Adipose tissue (tissue), 3 donors: Measurements from ENCODE around the gene MAPK8. TPM values are rescaled to one million over a fixed set of nuclear protein-coding genes. Genes with fewer than 3 reads are reported as not detected.
"Not testable (repeated sequence)": the region's sequence is repeated elsewhere in the genome, so short reads cannot be mapped to it uniquely, and the experiment has no call there.

Experiments used
- H3K27ac ChIP-seq: one replicate; pipeline ENCODE4 v1.5.1; 2013; ENCODE audit warnings: low read depth, low read length
- WGBS, 3 donors: extraction: QIAGEN DNeasy Blood & Tissue Kit; methylation state at CpG; one replicate each; pipeline ENCODE4 v1.1.7; 2013; 5-methylcytosine and 5-hydroxymethylcytosine counted together
- polyA plus RNA-seq, 3 donors: library from polyadenylated mRNA; stranded (reverse); fragments of 200-250 nt; gene quantifications; one replicate each; pipeline ENCODE4 v1.2.3, GENCODE V29; 2013
- donor health status: healthy with polysubstance abuse.
- donor health status: Bipolar disorder and iron deficiency.
- donor health status: healthy.

The MAPK8 gene
- polyA plus RNA-seq, 3 donors, result 7.9 to 11.2 (median 8.3) TPM

GRCh38 chr10:48400129-48400849, 93.8 kb downstream of the MAPK8 start:
- WGBS, 3 donors, result 48 to 77% (median 70%) methylated on average over 3 of the region's 3 CpGs

DNA sequence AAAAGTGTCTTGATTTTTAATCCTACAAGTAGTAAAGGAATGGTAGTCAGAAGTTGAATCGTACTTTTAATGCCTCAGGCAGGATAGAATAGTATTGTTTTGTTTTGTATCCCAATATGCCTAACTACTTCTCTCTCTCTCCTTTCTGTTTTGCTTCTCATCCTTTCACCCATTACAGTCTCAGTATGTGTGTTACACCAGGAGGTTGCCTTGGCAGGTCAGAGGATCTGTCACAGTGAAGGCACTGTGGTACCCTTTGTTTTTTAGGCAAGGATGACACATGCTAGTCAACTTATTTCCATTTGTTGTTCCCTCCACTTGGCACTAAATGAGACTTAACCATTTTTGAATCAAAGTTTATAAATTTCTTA, 94.4 kb downstream of the MAPK8 start:
- 88 to 95% (median 94%) methylated on average over 1 of the region's 1 CpG for WGBS, 3 donors
- H3K27ac ChIP-seq, result no peak overlapping the region

More at GRCh38 chr10:48400129-48400849, 93.8 kb downstream of the MAPK8 start:
- no peak overlapping the region for H3K27ac ChIP-seq

DNA sequence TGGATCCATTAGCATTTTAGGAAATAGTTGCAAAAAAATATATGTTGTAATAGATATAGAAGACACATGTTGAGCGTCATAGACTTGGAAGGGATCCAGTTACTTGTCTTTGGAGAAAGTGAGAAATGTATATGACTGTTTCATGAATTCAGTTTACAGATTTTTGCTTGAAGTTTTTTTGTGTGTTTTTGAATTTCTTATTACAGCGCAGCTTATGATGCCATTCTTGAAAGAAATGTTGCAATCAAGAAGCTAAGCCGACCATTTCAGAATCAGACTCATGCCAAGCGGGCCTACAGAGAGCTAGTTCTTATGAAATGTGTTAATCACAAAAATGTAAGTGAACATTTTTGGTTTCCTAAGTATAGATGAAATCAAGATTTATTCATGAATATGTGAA, 98.2 kb downstream of the MAPK8 start:
- 43 to 91% (median 53%) methylated on average over 4 of the region's 4 CpGs for WGBS, 3 donors

GRCh38 chr10:48406204-48406603, 99.7 kb downstream of the MAPK8 start:
- no peak overlapping the region for H3K27ac ChIP-seq
- WGBS, 3 donors, result 37 to 98% (median 74%) methylated on average over 3 of the region's 3 CpGs

More for the DNA sequence above, 98.2 kb downstream of the MAPK8 start:
- no peak overlapping the region for H3K27ac ChIP-seq

DNA sequence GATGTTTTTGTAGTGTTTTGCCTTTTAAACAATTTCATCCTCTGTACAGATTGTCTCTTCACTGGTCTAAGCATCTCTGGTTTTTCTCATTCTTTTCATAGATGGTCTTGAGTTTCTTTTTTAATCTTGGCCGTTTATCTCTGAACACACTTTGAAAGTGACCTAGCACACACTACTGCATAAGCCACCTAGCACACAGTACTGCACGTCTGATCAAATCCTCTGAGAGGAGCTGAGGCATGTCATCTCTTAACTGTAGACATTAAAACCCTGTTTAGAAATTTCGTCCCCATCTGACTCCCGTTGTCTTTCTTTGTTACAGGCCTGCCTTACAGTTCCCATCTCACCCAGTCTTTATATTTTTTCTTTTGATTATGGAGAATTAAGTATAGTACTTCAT, 100.2 kb downstream of the MAPK8 start:
- H3K27ac ChIP-seq, result no peak overlapping the region
- 88 to 93% (median 92%) methylated on average over 4 of the region's 4 CpGs for WGBS, 3 donors

GRCh38 chr10:48410503-48410902, 104.0 kb downstream of the MAPK8 start:
- WGBS, 3 donors, result 97% methylated on average over 6 of the region's 6 CpGs

GRCh38 chr10:48411510-48411909, 105.0 kb downstream of the MAPK8 start:
- H3K27ac ChIP-seq, result no peak overlapping the region
- 95 to 100% (median 99%) methylated on average over 2 of the region's 2 CpGs for WGBS, 3 donors

More at GRCh38 chr10:48410503-48410902, 104.0 kb downstream of the MAPK8 start:
- H3K27ac ChIP-seq, result no peak overlapping the region

DNA sequence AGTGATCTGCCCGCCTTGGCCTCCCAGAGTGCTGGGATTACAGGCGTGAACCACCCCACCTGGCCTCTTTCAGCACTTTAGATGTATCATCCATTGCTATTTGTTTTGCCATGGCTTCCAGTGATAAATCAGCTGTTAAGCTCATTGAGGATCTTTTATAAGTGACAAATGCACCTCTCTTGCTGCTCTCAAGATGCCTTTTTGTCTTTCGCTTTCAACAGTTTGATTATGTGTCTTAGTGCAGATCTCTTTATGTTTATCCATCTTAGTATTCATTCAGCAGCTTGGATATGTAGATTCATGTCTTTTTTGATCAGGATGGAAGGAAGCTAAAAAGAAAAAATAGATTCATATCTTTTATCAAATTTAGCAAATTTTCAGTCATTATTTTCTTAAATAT, 105.6 kb downstream of the MAPK8 start:
- WGBS, 3 donors, result 96 to 98% (median 96%) methylated on average over 3 of the region's 3 CpGs
- no peak overlapping the region for H3K27ac ChIP-seq

DNA sequence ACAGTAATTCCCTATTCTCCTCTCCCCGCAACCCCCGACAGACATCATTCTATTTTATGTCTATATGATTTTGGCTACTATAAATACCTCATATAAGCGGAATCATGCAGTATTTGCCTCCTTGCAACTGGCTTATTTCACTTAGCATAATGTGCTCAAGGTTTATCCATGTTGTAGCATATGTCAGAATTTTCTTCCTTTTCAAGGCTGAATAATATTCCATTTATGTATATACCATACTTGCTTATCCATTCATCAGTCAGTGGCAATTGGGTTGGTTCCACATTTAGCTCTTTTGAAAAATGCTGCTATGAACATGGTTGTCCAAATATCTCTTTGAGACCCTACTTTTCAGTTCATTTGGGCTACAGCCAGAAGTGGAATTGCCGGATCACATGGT, 106.5 kb downstream of the MAPK8 start:
- no peak overlapping the region for H3K27ac ChIP-seq
- 98 to 99% (median 99%) methylated on average over 4 of the region's 4 CpGs for WGBS, 3 donors

GRCh38 chr10:48414160-48414559, 107.7 kb downstream of the MAPK8 start:
- 95 to 100% (median 96%) methylated on average over 1 of the region's 1 CpG for WGBS, 3 donors
- H3K27ac ChIP-seq, result no peak overlapping the region

- WGBS, 3 donors, result 89 to 100% (median 97%) methylated on average over 1 of the region's 1 CpG
- no peak overlapping the region for H3K27ac ChIP-seq
These were observed 108.3 kb downstream of the MAPK8 start for GRCh38 chr10:48414778-48415177.

GRCh38 chr10:48416584-48417232, 110.2 kb downstream of the MAPK8 start:
- WGBS, 3 donors, result 69 to 92% (median 92%) methylated on average over 2 of the region's 2 CpGs
- H3K27ac ChIP-seq, result no peak overlapping the region

- 96 to 100% (median 98%) methylated on average over 1 of the region's 1 CpG for WGBS, 3 donors
- no peak overlapping the region for H3K27ac ChIP-seq
These were observed 110.9 kb downstream of the MAPK8 start for GRCh38 chr10:48417374-48417773.

GRCh38 chr10:48418189-48418788, 111.8 kb downstream of the MAPK8 start:
- H3K27ac ChIP-seq, result no peak overlapping the region
- WGBS, 3 donors, result 76 to 82% (median 77%) methylated on average over 5 of the region's 5 CpGs

GRCh38 chr10:48419714-48420113, 113.2 kb downstream of the MAPK8 start:
- WGBS, 3 donors, result 92 to 98% (median 97%) methylated on average over 4 of the region's 4 CpGs
- no peak overlapping the region for H3K27ac ChIP-seq

DNA sequence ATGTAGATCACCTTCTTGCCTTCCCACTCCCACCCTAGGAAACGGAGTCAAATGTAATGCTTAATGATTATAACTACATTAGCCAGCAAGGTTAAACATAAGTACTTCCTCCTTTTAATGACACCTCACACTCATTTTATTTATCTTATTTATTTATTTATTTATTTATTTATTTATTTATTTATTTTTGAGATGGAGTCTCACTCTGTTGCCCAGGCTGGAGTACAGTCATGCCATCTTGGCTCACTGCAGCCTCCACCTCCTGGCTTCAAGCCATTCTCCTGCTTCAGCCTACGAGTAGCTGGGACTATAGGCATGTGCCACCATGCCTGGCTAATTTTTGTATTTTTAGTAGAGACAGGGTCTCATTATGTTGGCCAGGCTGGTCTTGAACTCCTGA, 115.4 kb downstream of the MAPK8 start:
- 95 to 98% (median 97%) methylated on average over 2 of the region's 2 CpGs for WGBS, 3 donors
- not testable (repeated sequence) for H3K27ac ChIP-seq

- H3K27ac ChIP-seq, result no peak overlapping the region
- WGBS, 3 donors, result 93 to 95% (median 95%) methylated on average over 4 of the region's 4 CpGs
These were observed 117.4 kb downstream of the MAPK8 start for GRCh38 chr10:48423884-48424283.

- WGBS, 3 donors, result 96 to 99% (median 98%) methylated on average over 3 of the region's 3 CpGs
- H3K27ac ChIP-seq, result no peak overlapping the region
These were observed 122.4 kb downstream of the MAPK8 start for GRCh38 chr10:48428896-48429295.

DNA sequence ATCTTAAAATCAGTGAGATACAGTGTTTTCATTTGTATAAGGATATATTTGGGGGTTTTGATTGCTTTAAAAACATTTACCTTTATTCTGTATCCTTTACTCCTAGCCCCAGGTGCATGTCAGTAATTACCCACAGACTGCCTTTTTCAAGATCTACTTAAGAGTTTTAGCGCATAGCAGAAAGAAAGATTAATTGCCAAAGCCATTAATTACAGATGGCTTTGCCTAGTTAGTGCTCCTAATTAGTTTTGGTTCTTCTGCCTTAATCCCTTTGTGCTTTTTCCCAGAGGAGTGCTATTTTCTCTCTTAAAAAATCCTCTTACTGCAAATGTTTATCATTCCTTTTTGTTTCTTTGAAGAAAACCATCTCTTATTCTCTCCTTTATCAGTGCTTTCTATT, 122.8 kb downstream of the MAPK8 start:
- H3K27ac ChIP-seq, result no peak overlapping the region
- 89 to 96% (median 90%) methylated on average over 1 of the region's 1 CpG for WGBS, 3 donors
